GM12864 (cell line): ENCODE results near the gene MRPS23.

Experiments used
- DNase-seq: peaks from one replicate; pipeline ENCODE4 v3.0.0-alpha.2; 2011; ENCODE audit warnings: low read depth
- H3K4me3 ChIP-seq: 2 replicates; pipeline ENCODE4 v1.5.1; 2011; ENCODE audit warnings: mild to moderate bottlenecking, low read depth, low read length, control low read depth
- TF ChIP-seq, protein P1 (sequence below): IDR thresholded peaks from 2 replicates; pipeline ENCODE4 v1.5.1; 2011; ENCODE audit warnings: low read depth, mild to moderate bottlenecking, moderate library complexity, low read length, control low read depth, inconsistent platforms; ENCODE audit errors: missing control alignments

Gene MRPS23

DNA sequence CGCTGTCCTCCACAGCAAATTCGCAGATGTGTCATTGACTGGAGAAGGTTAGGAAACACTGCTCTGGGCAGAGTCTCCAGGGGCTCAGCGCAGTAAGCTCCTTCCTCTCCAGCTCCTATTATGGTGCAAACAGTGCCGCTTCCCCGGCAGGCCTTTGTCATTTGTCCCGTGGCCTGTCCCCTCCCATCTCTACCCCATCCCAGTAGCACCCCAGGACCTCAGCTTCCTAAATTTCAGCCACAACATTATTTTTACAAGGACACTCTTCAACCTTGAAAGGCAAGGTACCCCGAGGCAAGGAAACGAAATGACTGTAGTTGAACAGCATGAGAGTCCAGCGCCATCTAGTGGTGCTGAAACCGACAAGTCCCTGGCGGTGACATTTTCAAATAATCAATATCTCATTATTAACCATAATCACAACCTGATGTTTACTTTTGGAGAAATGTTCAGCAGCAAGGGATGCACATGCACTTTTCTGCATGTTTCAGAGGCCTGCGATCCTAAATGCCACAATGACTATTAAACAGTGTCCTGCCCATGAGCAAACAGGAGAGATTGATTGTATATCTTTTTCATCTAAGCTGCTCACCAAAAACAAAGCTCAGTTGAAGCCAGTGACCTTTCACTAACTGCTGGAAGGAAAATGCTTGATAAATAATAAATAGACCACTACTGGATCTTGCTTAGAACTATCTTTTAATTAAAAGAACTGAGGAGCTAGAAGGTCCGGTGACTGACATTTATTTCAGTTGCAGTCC is 16.5 kb downstream of the MRPS23 start:
- peak overlapping the region; percentile 13; the same call in 1 of the 2 replicates for H3K4me3 ChIP-seq
- DNase-seq = peak; percentile 49
- TF ChIP-seq, protein P1, sequence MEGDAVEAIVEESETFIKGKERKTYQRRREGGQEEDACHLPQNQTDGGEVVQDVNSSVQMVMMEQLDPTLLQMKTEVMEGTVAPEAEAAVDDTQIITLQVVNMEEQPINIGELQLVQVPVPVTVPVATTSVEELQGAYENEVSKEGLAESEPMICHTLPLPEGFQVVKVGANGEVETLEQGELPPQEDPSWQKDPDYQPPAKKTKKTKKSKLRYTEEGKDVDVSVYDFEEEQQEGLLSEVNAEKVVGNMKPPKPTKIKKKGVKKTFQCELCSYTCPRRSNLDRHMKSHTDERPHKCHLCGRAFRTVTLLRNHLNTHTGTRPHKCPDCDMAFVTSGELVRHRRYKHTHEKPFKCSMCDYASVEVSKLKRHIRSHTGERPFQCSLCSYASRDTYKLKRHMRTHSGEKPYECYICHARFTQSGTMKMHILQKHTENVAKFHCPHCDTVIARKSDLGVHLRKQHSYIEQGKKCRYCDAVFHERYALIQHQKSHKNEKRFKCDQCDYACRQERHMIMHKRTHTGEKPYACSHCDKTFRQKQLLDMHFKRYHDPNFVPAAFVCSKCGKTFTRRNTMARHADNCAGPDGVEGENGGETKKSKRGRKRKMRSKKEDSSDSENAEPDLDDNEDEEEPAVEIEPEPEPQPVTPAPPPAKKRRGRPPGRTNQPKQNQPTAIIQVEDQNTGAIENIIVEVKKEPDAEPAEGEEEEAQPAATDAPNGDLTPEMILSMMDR = peak; percentile 93

DNA sequence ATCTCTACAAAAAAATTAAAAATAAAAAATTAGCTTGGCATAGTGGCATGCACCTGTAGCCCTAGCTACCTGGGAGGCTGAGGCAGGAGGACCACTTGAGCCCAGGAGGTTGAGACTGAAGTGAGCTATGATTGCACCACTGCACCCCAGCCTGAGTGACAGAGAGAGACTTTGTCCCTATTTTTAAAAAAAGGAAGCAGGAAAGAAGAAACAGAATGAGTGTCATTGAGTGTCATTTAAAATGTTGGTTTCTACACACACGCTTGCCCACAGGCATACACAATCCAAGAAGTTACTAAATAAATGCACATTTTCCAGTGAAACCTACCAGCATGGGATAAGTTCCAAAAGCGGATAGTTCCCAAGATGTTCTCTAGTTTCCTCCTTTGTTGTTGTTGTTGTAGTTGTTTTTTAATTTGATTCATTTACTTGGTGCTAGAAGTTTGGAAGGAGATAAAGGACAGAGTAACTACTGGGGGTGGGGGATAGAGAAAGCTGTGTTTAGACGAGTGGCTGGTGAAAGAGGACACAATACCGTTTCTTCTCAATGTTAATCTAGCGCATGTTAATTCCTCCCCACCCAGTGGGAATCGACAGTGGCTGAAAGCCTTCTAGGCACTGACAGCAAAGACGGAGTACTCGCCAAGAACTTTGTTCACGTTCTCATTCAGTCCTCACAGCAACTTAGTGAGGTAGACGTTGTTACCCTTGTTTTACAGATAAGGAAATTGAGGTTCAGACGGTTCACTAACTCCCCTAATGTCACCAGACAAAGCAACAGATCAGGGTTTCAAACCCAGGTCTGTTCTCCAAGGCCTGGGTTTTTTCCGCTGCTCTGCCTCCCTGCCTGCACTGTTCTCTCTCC is 17.3 kb downstream of the MRPS23 start:
- TF ChIP-seq, protein P1 = no peak
- no peak for DNase-seq
- H3K4me3 ChIP-seq = no peak overlapping the region

DNA sequence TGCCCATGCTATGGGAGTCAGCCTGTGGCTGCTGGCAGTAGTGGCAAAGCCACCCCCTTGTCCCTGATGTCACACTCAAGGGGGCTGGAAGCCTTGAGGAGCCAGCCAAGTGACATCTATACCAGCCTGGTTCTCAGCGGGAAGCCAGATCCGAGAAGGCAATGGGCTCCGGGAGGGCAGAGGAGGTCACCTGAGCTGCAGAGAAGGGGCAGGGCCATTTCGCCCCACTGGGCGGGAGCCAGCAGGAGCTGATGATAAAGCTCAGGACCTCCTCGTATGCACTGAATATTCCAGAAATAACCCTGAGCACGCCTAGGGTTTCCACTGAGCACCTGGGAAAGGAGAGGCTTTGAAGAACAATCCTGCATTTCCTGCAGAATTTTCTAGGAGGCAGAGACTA is 19.0 kb downstream of the MRPS23 start:
- TF ChIP-seq, protein P1 = no peak
- no peak overlapping the region for H3K4me3 ChIP-seq
- DNase-seq = no peak

DNA sequence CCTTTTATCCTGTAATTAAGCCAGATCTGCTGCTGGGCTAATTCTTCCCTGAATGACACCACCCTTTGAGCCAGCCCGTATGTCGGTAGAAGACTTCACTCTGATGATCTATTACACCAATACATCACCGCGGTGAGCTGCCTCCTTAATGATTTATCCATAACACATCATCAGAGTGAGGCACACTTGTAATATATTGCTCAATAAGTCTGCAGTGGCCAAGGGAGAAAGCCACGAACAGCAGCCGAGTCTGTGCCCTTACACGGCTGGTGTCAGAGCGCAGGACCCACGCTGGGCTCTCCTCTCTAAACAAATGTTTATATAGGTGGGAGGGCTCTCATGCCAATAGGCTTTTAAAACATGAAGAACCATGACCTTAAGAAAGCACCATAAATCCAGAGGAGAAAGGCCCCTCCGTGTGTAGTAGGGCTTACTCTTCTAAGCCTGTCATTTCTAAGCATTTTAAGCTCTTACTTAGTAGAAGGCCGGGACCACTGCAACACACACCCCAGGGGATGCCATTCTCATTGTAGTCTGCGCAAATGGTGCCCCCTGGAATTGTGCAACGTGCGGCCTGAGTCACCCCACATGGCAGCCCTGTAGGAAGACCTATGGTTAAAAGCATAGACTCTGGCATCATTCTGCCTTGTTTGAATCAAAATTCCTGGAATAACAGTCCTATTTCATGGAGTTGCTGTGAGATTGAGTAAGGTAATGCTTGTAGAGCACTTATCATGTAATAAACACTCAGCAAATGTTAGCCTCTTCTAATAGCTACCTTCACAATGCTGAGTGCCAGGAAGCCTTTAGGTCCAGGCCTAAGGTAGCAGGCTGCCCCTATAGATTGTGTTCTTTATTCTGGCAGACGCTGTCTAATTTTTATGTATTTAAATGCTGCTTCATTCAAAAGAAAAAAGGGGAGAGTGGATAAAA is 26.1 kb downstream of the MRPS23 start:
- no peak for DNase-seq
- TF ChIP-seq, protein P1 = no peak

DNA sequence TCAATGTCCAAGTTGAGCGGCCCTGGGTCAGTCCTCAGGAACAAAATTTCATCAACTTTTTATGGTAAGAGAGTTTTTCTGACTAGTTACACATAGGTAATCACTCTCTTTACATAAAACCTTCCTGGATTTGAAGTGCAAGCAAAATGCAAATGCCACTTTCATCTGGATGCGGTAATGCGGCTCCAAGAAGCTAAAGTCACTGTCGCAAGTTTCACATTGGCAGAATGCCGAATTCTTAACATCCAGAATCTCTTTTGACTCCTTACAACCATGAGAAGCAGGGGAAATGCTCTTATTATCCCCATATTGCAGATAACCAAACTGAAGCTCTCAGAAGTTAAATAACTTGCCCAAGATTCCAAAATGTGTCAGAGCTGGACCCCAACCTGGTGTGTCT is 30.0 kb downstream of the MRPS23 start:
- no peak for DNase-seq
- no peak overlapping the region for H3K4me3 ChIP-seq
- TF ChIP-seq, protein P1 = no peak

More for the DNA sequence above, 26.1 kb downstream of the MRPS23 start:
- no peak overlapping the region for H3K4me3 ChIP-seq

DNA sequence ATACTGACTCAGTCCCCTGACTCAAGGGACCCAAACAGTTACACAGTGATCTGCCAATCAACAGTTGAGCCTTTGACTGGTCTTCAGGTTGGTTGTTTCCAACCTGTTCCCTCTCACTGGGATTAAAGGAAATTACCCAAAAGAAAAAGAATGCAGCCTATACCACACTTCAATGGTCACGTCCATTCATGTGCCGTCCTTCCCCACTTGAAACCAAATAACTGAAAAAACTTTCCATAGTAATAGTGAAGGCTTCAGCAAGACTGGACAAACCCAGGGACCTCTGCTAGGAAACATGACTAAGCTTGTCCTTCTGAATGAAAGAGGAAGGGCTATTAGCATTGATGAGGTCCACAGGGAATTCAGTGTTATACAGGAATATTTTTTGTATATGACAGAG is 30.6 kb downstream of the MRPS23 start:
- TF ChIP-seq, protein P1 = no peak
- no peak for DNase-seq
- H3K4me3 ChIP-seq = no peak overlapping the region
